AG20443 (cell line): Measurements from ENCODE around the gene MLLT10.

ENCODE experiments used
- DNase-seq: peaks from one replicate; pipeline ENCODE4 v3.0.0; 2012; ENCODE audit warnings: low spot score, mixed read lengths

MLLT10 gene

GRCh38 chr10:21776883-21777282 is 242.9 kb downstream of the MLLT10 start:
- no peak for DNase-seq

- DNase-seq = no peak
These were observed 257.2 kb downstream of the MLLT10 start for GRCh38 chr10:21791276-21791675.
